OCI-LY3 (cell line): ENCODE measurements around the gene MED27.

Experiments used
- H2AFZ ChIP-seq: fragments of 200-600, 300-600 bp; shearing (Covaris generic); 2 replicates; pipeline ENCODE4 v1.6.0; 2014; ENCODE audit warnings: antibody characterized with exemption, low read depth, low read length
- H3K27ac ChIP-seq: fragments of 200-600, 300-600 bp; sonication (generic); 2 replicates; pipeline ENCODE4 v1.5.1; 2014; ENCODE audit warnings: mild to moderate bottlenecking, low read length, moderate library complexity, mixed read lengths
- H3K27me3 ChIP-seq: fragments of 200-600, 300-600 bp; sonication (generic); 2 replicates; pipeline ENCODE4 v1.6.1; 2014; ENCODE audit warnings: low read depth, low read length, mixed read lengths
- H3K36me3 ChIP-seq: fragments of 200-600, 300-600 bp; sonication (generic); replicated peaks from 2 replicates; pipeline ENCODE3; 2014; ENCODE audit warnings: low read depth, low read length, mixed read lengths
- H3K4me1 ChIP-seq: fragments of 300-600, 200-600 bp; sonication (generic); 2 replicates; pipeline ENCODE4 v1.6.1; 2014; ENCODE audit warnings: low read length, mixed read lengths
- H3K4me2 ChIP-seq: fragments of 200-600, 300-600 bp; sonication (generic); 2 replicates; pipeline ENCODE4 v1.6.1; 2014; ENCODE audit warnings: low read length, mixed read lengths
- H3K4me3 ChIP-seq: fragments of 300-600, 200-600 bp; sonication (generic); 2 replicates; pipeline ENCODE4 v1.5.1; 2014; ENCODE audit warnings: antibody characterized with exemption, mild to moderate bottlenecking, low read length, moderate library complexity
- H3K79me2 ChIP-seq: fragments of 300-600, 200-600 bp; shearing (Covaris generic); 2 replicates; pipeline ENCODE4 v1.6.1; 2014; ENCODE audit warnings: mild to moderate bottlenecking, low read length, mixed read lengths
- H3K9ac ChIP-seq: fragments of 300-600, 200-600 bp; shearing (Covaris generic); 2 replicates; pipeline ENCODE4 v1.6.0; 2014; ENCODE audit warnings: mild to moderate bottlenecking, low read length, moderate library complexity
- H3K9me3 ChIP-seq: fragments of 200-600, 300-600 bp; shearing (Covaris generic); 2 replicates; pipeline ENCODE4 v1.6.1; 2014; ENCODE audit warnings: low read length, mixed read lengths; ENCODE audit not compliant: insufficient read depth
- H4K20me1 ChIP-seq: fragments of 200-600, 300-600 bp; sonication (generic); 2 replicates; pipeline ENCODE4 v1.6.1; 2016; ENCODE audit warnings: low read length, mixed read lengths; ENCODE audit not compliant: insufficient read depth
- CTCF ChIP-seq: fragments of 200-600, 300-600 bp; sonication (generic); IDR thresholded peaks from 2 replicates; pipeline ENCODE4 v1.5.1; 2014; ENCODE audit warnings: antibody characterized with exemption, low read length, low read depth
- EZH2phosphoT487 ChIP-seq: fragments of 200-600 bp; shearing (Covaris generic); IDR thresholded peaks from 2 replicates; pipeline ENCODE4 v1.6.1; 2018; ENCODE audit warnings: antibody characterized with exemption, mixed run types, low read depth

MED27 gene

DNA sequence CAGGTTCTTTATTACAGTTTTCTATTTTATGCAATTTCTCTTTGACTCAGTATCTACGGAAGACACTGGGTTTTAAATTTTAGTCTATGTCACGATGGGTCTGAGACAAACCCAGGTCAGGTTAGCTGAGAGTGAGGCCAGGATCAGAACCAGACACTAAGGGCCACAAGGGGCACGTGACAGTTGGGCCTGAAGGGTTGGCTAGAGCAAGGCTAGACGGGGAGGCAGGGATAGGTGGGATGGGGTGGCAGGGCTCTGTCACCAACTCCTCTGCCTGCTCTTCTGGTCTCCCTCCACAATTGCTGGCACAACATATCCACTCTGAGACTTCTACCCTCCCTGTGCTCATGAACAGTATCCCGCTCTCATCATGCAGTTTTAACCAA is 76.4 kb downstream of the MED27 start:
- Histone ChIP-seq H3K9me3 (no peaks in the 10 kb centered on the region), H2AFZ (no peak overlapping the region), H4K20me1 (peaks cover 89% of the 10 kb centered on the region), H3K4me2 (peak overlapping the region; percentile 68), H3K36me3 (peaks cover 2% of the 10 kb centered on the region), H3K27me3 (peaks cover 17% of the 10 kb centered on the region), H3K4me3 (0 out of 2 replicates have a peak overlapping the region, but pooled peaks have one; percentile 45), H3K9ac (no peak overlapping the region), H3K4me1 (peaks cover 69% of the 10 kb centered on the region), H3K79me2 (peaks cover 24% of the 10 kb centered on the region), H3K27ac (no peak overlapping the region)
- TF ChIP-seq CTCF (no peak), EZH2phosphoT487 (no peak)

DNA sequence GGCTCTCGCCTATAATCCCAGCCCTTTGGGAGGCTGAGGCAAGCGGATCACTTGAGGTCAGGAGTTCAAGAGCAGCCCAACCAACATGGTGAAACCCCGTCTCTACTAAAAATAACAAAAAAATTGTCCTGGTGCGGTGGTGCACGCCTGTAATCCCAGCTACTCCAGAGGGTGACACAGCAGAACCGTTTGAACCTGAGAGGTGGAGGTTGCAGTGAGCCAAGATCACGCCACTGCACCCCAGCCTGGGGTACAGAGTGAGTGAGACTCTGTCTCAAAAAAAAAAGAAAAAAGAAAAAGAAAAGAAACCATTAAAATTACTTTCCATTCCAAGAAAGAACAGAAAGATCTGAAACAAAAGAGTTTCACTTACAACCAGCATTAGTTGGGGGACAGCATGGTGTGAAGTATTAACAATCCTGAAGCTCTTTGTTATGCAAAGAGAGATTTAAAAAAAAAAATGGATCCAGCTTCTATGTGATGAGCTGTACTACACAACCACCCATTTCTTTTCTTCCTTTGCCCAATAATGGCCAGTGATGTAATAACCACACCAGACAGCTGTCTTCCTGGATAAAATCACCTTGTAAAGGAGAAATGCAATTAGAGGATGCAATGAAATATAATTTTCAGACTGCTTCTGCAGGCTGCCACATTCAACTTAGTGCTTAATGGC is 76.9 kb downstream of the MED27 start:
- H2AFZ ChIP-seq = no peak overlapping the region
- H3K9ac ChIP-seq = no peak overlapping the region
- H3K27ac ChIP-seq = no peak overlapping the region
- peaks cover 14% of the 10 kb centered on the region for H3K27me3 ChIP-seq
- H3K79me2 ChIP-seq = peaks cover 22% of the 10 kb centered on the region
- peaks cover 63% of the 10 kb centered on the region for H3K4me1 ChIP-seq
- H3K4me2 ChIP-seq = peak overlapping the region; percentile 68; the same call in 1 of the 2 replicates
- no peak for TF ChIP-seq CTCF
- TF ChIP-seq EZH2phosphoT487 = no peak
- H3K4me3 ChIP-seq = no peak overlapping the region
- H3K36me3 ChIP-seq = peaks cover 2% of the 10 kb centered on the region
- no peaks in the 10 kb centered on the region for H3K9me3 ChIP-seq
- H4K20me1 ChIP-seq = peaks cover 89% of the 10 kb centered on the region

- Histone ChIP-seq H3K4me3 (no peak overlapping the region), H3K9ac (no peak overlapping the region), H3K79me2 (peaks cover 15% of the 10 kb centered on the region), H3K36me3 (peaks cover 2% of the 10 kb centered on the region), H3K9me3 (no peaks in the 10 kb centered on the region), H3K4me2 (no peak overlapping the region), H2AFZ (no peak overlapping the region), H4K20me1 (peaks cover 88% of the 10 kb centered on the region), H3K27me3 (peaks cover 13% of the 10 kb centered on the region), H3K4me1 (peaks cover 52% of the 10 kb centered on the region), H3K27ac (no peak overlapping the region)
- TF ChIP-seq CTCF (no peak), EZH2phosphoT487 (no peak)
These were observed 78.1 kb downstream of the MED27 start for GRCh38 chr9:132001567-132001966.

DNA sequence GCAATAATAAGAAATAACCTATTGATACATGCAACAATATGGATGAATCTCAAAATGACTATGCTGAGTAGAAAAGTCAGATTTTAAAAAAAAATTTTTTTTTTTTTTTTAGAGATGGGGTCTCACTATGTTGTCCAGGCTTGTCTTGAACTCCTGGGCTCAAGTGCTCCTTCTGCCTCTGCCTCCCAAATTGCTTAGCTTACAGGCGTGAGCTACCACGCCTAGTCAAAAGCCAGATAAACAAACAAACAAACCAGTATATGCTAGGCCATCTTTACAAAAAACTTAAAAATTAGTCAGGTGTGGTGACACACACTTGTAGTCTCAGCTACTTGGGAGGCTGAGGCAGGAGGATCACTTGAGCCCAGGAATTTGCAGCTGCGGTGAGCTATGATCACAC is 79.0 kb downstream of the MED27 start:
- H3K27me3 ChIP-seq = peaks cover 4% of the 10 kb centered on the region; the same call in 1 of the 2 replicates
- peaks cover 8% of the 10 kb centered on the region; the same call in 1 of the 2 replicates for H3K79me2 ChIP-seq
- H3K4me3 ChIP-seq = no peak overlapping the region
- peaks cover 79% of the 10 kb centered on the region for H4K20me1 ChIP-seq
- no peaks in the 10 kb centered on the region for H3K9me3 ChIP-seq
- H3K4me1 ChIP-seq = peaks cover 43% of the 10 kb centered on the region
- no peak overlapping the region for H3K9ac ChIP-seq
- no peak overlapping the region for H3K27ac ChIP-seq
- H3K36me3 ChIP-seq = peaks cover 6% of the 10 kb centered on the region
- H2AFZ ChIP-seq = no peak overlapping the region
- no peak overlapping the region for H3K4me2 ChIP-seq
- TF ChIP-seq CTCF (no peak), EZH2phosphoT487 (no peak)
